Liver (tissue), 3 donors: Measurements from ENCODE around the gene LMLN.

Experiments used
- ATF3 ChIP-seq: IDR thresholded peaks from 2 replicates; pipeline ENCODE4 v1.6.1; 2016; ENCODE audit warnings: antibody characterized with exemption
- EGR1 ChIP-seq, 2 donors: IDR thresholded peaks; 2 replicates each; pipeline ENCODE4 v1.6.1; 2016 to 2018; ENCODE audit warnings: antibody characterized with exemption in 2 of 2, low read depth in 2 of 2
- FOXA1 ChIP-seq: IDR thresholded peaks from 2 replicates; pipeline ENCODE4 v1.6.1; 2016; ENCODE audit warnings: antibody characterized with exemption
- GABPA ChIP-seq, 2 donors: IDR thresholded peaks in 1 of 2; conservative IDR thresholded peaks in 1 of 2; 2 replicates each; pipeline ENCODE4 v1.6.1; 2016; ENCODE audit warnings: antibody characterized with exemption in 2 of 2, mild to moderate bottlenecking in 1 of 2, moderate library complexity in 1 of 2
- HNF4A ChIP-seq, 2 donors: conservative IDR thresholded peaks; 2 replicates each; pipeline ENCODE4 v1.6.1; 2016; ENCODE audit warnings: antibody characterized with exemption in 2 of 2, mild to moderate bottlenecking in 2 of 2
- RAD21 ChIP-seq, 2 donors: IDR thresholded peaks; 2 replicates each; pipeline ENCODE4 v1.6.1; 2016; ENCODE audit warnings: antibody characterized with exemption in 2 of 2, mild to moderate bottlenecking in 2 of 2
- SP1 ChIP-seq: IDR thresholded peaks from 2 replicates; pipeline ENCODE4 v1.6.1; 2018; ENCODE audit warnings: antibody characterized with exemption, mild to moderate bottlenecking
- TAF1 ChIP-seq: conservative IDR thresholded peaks from 2 replicates; pipeline ENCODE4 v1.6.1; 2016; ENCODE audit warnings: antibody characterized with exemption, mild to moderate bottlenecking
- YY1 ChIP-seq: IDR thresholded peaks from 2 replicates; pipeline ENCODE4 v1.6.1; 2016; ENCODE audit warnings: antibody characterized with exemption, mild to moderate bottlenecking
- ZBTB33 ChIP-seq: IDR thresholded peaks from 2 replicates; pipeline ENCODE4 v1.6.1; 2016; ENCODE audit warnings: antibody characterized with exemption
- TF ChIP-seq, protein P1 (sequence below): fragments of 150-350 bp; IDR thresholded peaks from 2 replicates; pipeline ENCODE4 v1.5.1; 2017; ENCODE audit warnings: improper control_type of control experiment, low read depth, low read length; ENCODE audit not compliant: missing input control
- TF ChIP-seq, protein P2 (sequence below): IDR thresholded peaks from 2 replicates; pipeline ENCODE4 v1.6.1; 2016; ENCODE audit warnings: antibody characterized with exemption, mild to moderate bottlenecking
- TF ChIP-seq, protein P3 (sequence below): IDR thresholded peaks from 2 replicates; pipeline ENCODE4 v1.6.1; 2016; ENCODE audit warnings: antibody characterized with exemption
- donor health status: healthy.
- donor health status: healthy.

DNA sequence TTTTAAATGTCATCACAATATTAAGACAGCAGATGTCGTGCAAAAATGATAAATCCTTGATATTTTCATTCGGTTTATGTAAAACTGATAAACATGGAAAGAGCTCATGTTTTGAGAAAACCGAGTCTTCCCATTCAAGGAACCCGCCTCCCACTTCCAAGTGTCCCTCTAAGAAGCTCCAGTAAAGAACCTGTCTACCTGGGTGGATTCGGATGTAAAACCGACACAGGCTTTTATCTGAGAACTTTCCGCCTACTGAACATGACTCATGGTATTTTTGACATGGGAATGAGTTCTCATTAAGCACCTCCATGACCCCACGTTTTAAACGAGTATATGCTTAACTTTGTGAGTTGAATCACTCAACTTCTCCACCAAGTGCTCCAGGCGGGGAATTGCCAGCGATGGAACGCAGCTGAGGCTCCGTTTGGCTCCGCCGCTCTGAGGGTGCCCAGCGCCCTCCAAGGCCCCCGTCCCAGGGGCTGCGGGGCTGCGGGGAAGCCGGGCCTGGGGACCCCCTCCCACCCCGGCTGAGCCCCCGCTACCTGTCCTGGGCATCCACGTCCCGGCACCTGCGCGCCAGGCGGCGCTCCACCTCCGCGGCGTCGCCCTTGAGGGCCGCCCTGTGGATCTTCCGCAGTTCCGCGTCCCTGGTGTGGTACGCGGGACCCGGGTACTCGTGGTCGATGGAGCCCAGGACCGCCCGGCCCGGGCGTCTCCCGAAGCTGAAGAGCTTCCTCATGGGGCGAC, 119.9 kb downstream of the LMLN start:
- TF ChIP-seq YY1: no peak
- TF ChIP-seq GABPA (IDR thresholded peaks at IDR 0.05 in 1 of 2, conservative IDR thresholded peaks at IDR 0.05 in 1 of 2): no peak
- TF ChIP-seq, protein P1, sequence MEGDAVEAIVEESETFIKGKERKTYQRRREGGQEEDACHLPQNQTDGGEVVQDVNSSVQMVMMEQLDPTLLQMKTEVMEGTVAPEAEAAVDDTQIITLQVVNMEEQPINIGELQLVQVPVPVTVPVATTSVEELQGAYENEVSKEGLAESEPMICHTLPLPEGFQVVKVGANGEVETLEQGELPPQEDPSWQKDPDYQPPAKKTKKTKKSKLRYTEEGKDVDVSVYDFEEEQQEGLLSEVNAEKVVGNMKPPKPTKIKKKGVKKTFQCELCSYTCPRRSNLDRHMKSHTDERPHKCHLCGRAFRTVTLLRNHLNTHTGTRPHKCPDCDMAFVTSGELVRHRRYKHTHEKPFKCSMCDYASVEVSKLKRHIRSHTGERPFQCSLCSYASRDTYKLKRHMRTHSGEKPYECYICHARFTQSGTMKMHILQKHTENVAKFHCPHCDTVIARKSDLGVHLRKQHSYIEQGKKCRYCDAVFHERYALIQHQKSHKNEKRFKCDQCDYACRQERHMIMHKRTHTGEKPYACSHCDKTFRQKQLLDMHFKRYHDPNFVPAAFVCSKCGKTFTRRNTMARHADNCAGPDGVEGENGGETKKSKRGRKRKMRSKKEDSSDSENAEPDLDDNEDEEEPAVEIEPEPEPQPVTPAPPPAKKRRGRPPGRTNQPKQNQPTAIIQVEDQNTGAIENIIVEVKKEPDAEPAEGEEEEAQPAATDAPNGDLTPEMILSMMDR: no peak
- no peak for TF ChIP-seq FOXA1
- no peak for TF ChIP-seq EGR1 (IDR thresholded peaks at IDR 0.05; ENCODE audit: low read depth in 2 of 2)
- TF ChIP-seq RAD21 (IDR thresholded peaks at IDR 0.05): no peak
- TF ChIP-seq, protein P2, sequence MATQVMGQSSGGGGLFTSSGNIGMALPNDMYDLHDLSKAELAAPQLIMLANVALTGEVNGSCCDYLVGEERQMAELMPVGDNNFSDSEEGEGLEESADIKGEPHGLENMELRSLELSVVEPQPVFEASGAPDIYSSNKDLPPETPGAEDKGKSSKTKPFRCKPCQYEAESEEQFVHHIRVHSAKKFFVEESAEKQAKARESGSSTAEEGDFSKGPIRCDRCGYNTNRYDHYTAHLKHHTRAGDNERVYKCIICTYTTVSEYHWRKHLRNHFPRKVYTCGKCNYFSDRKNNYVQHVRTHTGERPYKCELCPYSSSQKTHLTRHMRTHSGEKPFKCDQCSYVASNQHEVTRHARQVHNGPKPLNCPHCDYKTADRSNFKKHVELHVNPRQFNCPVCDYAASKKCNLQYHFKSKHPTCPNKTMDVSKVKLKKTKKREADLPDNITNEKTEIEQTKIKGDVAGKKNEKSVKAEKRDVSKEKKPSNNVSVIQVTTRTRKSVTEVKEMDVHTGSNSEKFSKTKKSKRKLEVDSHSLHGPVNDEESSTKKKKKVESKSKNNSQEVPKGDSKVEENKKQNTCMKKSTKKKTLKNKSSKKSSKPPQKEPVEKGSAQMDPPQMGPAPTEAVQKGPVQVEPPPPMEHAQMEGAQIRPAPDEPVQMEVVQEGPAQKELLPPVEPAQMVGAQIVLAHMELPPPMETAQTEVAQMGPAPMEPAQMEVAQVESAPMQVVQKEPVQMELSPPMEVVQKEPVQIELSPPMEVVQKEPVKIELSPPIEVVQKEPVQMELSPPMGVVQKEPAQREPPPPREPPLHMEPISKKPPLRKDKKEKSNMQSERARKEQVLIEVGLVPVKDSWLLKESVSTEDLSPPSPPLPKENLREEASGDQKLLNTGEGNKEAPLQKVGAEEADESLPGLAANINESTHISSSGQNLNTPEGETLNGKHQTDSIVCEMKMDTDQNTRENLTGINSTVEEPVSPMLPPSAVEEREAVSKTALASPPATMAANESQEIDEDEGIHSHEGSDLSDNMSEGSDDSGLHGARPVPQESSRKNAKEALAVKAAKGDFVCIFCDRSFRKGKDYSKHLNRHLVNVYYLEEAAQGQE: no peak
- TF ChIP-seq SP1: no peak
- no peak for TF ChIP-seq HNF4A (conservative IDR thresholded peaks at IDR 0.05)
- no peak for TF ChIP-seq TAF1
- TF ChIP-seq, protein P3, sequence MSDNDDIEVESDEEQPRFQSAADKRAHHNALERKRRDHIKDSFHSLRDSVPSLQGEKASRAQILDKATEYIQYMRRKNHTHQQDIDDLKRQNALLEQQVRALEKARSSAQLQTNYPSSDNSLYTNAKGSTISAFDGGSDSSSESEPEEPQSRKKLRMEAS: no peak
- no peak for TF ChIP-seq ZBTB33
- TF ChIP-seq ATF3: no peak
